Fibroblast of lung (primary cell): ENCODE results near the gene GAPVD1. TPM values are rescaled to one million over a fixed set of nuclear protein-coding genes. Genes with fewer than 3 reads are reported as not detected.
A peak's percentile ranks its signal among the peaks of the same experiment; 100 is the strongest.
"Not testable (repeated sequence)": the region's sequence is repeated elsewhere in the genome, so short reads cannot be mapped to it uniquely, and the experiment has no call there.

Source experiments
- DNase-seq, 2 donors: peaks; one replicate each; pipeline versions ENCODE4 v3.0.0 to v3.0.0-alpha.2; 2010; ENCODE audit warnings: low read depth in 2 of 2
- H2AFZ ChIP-seq: 2 replicates; pipeline ENCODE4 v1.5.1; 2012; ENCODE audit warnings: low read length, control low read depth, inconsistent platforms
- H3K27ac ChIP-seq: 2 replicates; pipeline ENCODE4 v1.5.1; 2011; ENCODE audit warnings: low read length, control low read depth; ENCODE audit not compliant: insufficient read depth
- H3K27me3 ChIP-seq: 2 replicates; pipeline ENCODE4 v1.5.1; 2011; ENCODE audit warnings: mild to moderate bottlenecking, low read length; ENCODE audit not compliant: control insufficient read depth, insufficient read depth
- H3K36me3 ChIP-seq: 2 replicates; pipeline ENCODE4 v1.5.1; 2011; ENCODE audit warnings: low read length; ENCODE audit not compliant: control insufficient read depth, insufficient read depth
- H3K4me1 ChIP-seq: 2 replicates; pipeline ENCODE4 v1.5.1; 2011; ENCODE audit warnings: low read length; ENCODE audit not compliant: control insufficient read depth, insufficient read depth; ENCODE audit errors: extremely low read depth
- H3K4me2 ChIP-seq: 2 replicates; pipeline ENCODE4 v1.5.1; 2011; ENCODE audit warnings: low read length, control low read depth; ENCODE audit not compliant: insufficient read depth; ENCODE audit errors: extremely low read depth
- H3K4me3 ChIP-seq, 4 experiments: fragments of 200-600 bp in 1 of 4; sonication (generic) in 1 of 4; replicated peaks in 1 of 4; 2 replicates each; pipeline ENCODE4 v1.5.1; 2011 to 2016; ENCODE audit warnings: low read length in 4 of 4, low read depth in 3 of 4, mild to moderate bottlenecking in 3 of 4, control low read depth in 2 of 4, inconsistent platforms in 1 of 4, mixed read lengths in 1 of 4; ENCODE audit not compliant: insufficient read depth in 1 of 4; ENCODE audit errors: control extremely low read depth in 1 of 4
- H3K79me2 ChIP-seq: 2 replicates; pipeline ENCODE4 v1.5.1; 2012; ENCODE audit warnings: mild to moderate bottlenecking, low read length, inconsistent platforms; ENCODE audit not compliant: control insufficient read depth, insufficient read depth
- H3K9ac ChIP-seq: 2 replicates; pipeline ENCODE4 v1.5.1; 2011; ENCODE audit warnings: mild to moderate bottlenecking, low read length, control low read depth; ENCODE audit not compliant: insufficient read depth
- H3K9me3 ChIP-seq: 2 replicates; pipeline ENCODE4 v1.5.1; 2012; ENCODE audit warnings: low read depth, low read length; ENCODE audit not compliant: control insufficient read depth, insufficient read depth
- H4K20me1 ChIP-seq: 2 replicates; pipeline ENCODE4 v1.5.1; 2011; ENCODE audit warnings: low read length; ENCODE audit not compliant: control insufficient read depth, insufficient read depth; ENCODE audit errors: extremely low read depth
- EZH2 ChIP-seq: IDR thresholded peaks from 2 replicates; pipeline ENCODE4 v1.5.1; 2012; ENCODE audit warnings: low read length, control low read depth, mild to moderate bottlenecking; ENCODE audit errors: missing control alignments
- polyA plus RNA-seq, 2 donors: library from polyadenylated mRNA; depleted of rRNA in 1 of 2; stranded (reverse) in 1 of 2; unstranded in 1 of 2; fragments of >200 nt; gene quantifications; 2 replicates each; pipeline ENCODE4 v1.2.1, GENCODE V29; 2011 to 2012; ENCODE audit warnings: missing spikeins in 1 of 2
- total RNA-seq: library from RNA; depleted of rRNA; stranded (reverse); fragments of >200 nt; gene quantifications from 2 replicates; pipeline ENCODE4 v1.2.1, GENCODE V29; 2014
- TF ChIP-seq, protein P1 (sequence below), 2 donors: IDR thresholded peaks in 1 of 2; conservative IDR thresholded peaks in 1 of 2; 1 replicate in 1 of 2; 2 replicates in 1 of 2; pipeline ENCODE4 v1.5.1; 2011 to 2012; ENCODE audit warnings: low read length in 2 of 2, control low read depth in 1 of 2, inconsistent platforms in 1 of 2, low read depth in 1 of 2, mild to moderate bottlenecking in 1 of 2

GAPVD1 gene
- total and polyA plus RNA-seq, 2 donors (not counting 1 experiment from before 2014, with no cell fraction given) = 23.0 to 72.3 TPM

DNA sequence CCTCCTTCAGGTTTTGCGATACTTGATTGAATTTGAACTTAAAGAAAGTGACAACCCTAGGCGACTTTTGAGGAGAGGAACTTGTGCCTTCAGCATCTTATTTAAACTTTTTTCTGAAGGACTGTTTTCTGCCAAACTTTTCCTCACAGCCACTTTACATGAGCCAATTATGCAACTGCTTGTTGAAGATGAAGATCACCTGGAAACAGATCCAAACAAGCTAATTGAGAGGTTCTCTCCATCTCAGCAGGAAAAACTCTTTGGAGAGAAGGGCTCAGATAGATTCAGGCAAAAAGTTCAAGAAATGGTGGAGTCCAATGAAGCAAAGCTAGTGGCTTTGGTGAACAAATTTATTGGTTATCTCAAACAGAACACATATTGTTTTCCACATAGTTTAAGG, 40.6 kb downstream of the GAPVD1 start:
- H3K27me3 ChIP-seq = no peaks in the 10 kb centered on the region
- TF ChIP-seq, protein P1, sequence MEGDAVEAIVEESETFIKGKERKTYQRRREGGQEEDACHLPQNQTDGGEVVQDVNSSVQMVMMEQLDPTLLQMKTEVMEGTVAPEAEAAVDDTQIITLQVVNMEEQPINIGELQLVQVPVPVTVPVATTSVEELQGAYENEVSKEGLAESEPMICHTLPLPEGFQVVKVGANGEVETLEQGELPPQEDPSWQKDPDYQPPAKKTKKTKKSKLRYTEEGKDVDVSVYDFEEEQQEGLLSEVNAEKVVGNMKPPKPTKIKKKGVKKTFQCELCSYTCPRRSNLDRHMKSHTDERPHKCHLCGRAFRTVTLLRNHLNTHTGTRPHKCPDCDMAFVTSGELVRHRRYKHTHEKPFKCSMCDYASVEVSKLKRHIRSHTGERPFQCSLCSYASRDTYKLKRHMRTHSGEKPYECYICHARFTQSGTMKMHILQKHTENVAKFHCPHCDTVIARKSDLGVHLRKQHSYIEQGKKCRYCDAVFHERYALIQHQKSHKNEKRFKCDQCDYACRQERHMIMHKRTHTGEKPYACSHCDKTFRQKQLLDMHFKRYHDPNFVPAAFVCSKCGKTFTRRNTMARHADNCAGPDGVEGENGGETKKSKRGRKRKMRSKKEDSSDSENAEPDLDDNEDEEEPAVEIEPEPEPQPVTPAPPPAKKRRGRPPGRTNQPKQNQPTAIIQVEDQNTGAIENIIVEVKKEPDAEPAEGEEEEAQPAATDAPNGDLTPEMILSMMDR (conservative IDR thresholded peaks at IDR 0.05 in 1 of 2, IDR thresholded peaks at IDR 0.05 in 1 of 2; ENCODE audit: low read depth in 1 of 2, low read length in 2 of 2) = no peak
- no peak for TF ChIP-seq EZH2
- H3K36me3 ChIP-seq = peaks cover 2% of the 10 kb centered on the region

DNA sequence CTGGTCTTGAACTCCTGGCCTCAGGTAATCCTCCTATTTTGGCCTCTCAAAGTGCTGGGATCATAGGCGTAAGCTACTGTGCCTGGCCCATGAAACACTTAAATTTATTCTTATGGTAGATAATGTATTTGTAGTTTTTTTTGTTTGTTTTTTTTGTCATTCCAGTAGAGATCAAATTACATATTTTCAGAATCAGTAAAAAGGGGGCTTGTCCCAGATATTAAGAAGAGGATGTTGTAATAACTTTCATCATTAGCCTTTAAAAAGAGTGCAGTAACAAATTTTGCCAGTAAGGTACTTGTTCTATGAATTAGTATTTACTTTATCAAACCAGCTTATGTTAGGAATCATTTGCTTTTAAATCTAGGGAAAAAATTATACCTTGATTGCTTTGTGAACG, 42.6 kb downstream of the GAPVD1 start:
- Histone ChIP-seq H4K20me1 (no peaks in the 10 kb centered on the region), H3K4me2 (no peak overlapping the region), H3K4me3 (no peak overlapping the region), H3K27me3 (no peaks in the 10 kb centered on the region), H3K9ac (no peak overlapping the region), H2AFZ (no peak overlapping the region), H3K27ac (no peak overlapping the region), H3K36me3 (peaks cover 2% of the 10 kb centered on the region), H3K9me3 (no peaks in the 10 kb centered on the region), H3K4me1 (no peaks in the 10 kb centered on the region), H3K79me2 (no peaks in the 10 kb centered on the region)
- no peak for TF ChIP-seq EZH2
- TF ChIP-seq, protein P1 (conservative IDR thresholded peaks at IDR 0.05 in 1 of 2, IDR thresholded peaks at IDR 0.05 in 1 of 2; ENCODE audit: low read depth in 1 of 2, low read length in 2 of 2) = no peak
- DNase-seq = peak in 1 of 2 donors; percentile 27

More for the DNA sequence above, 40.6 kb downstream of the GAPVD1 start:
- no peak for DNase-seq
- no peaks in the 10 kb centered on the region for H3K4me1 ChIP-seq
- no peak overlapping the region for H3K4me3 ChIP-seq
- H3K27ac ChIP-seq = no peak overlapping the region
- no peaks in the 10 kb centered on the region for H3K9me3 ChIP-seq
- no peaks in the 10 kb centered on the region for H3K79me2 ChIP-seq
- H3K4me2 ChIP-seq = no peak overlapping the region
- H4K20me1 ChIP-seq = no peaks in the 10 kb centered on the region
- H3K9ac ChIP-seq = no peak overlapping the region
- no peak overlapping the region for H2AFZ ChIP-seq

DNA sequence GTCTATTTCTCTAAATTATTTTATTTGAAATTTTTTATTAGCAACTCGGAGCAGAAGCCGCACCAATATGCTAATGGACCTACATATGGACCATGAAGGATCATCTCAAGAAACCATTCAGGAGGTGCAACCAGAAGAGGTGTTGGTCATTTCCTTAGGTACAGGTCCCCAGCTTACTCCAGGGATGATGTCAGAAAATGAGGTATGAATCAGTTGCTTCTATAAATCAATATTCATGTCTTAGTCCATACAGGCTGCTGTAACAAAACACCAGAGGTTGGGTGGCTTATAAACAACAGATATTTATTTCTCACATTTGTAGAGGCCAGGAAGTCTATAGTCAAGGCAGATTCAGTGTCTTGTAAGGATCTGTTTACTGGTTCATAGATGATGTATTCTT, 50.8 kb downstream of the GAPVD1 start:
- Histone ChIP-seq H3K36me3 (peaks cover 3% of the 10 kb centered on the region), H2AFZ (no peak overlapping the region), H3K4me1 (no peaks in the 10 kb centered on the region), H3K9ac (no peak overlapping the region), H3K9me3 (no peaks in the 10 kb centered on the region), H4K20me1 (no peaks in the 10 kb centered on the region), H3K27me3 (no peaks in the 10 kb centered on the region), H3K4me3 (no peak overlapping the region), H3K79me2 (no peaks in the 10 kb centered on the region), H3K27ac (no peak overlapping the region), H3K4me2 (no peak overlapping the region)
- TF ChIP-seq, protein P1 (conservative IDR thresholded peaks at IDR 0.05 in 1 of 2, IDR thresholded peaks at IDR 0.05 in 1 of 2; ENCODE audit: low read depth in 1 of 2, low read length in 2 of 2) = no peak
- no peak for TF ChIP-seq EZH2
- DNase-seq = no peak

DNA sequence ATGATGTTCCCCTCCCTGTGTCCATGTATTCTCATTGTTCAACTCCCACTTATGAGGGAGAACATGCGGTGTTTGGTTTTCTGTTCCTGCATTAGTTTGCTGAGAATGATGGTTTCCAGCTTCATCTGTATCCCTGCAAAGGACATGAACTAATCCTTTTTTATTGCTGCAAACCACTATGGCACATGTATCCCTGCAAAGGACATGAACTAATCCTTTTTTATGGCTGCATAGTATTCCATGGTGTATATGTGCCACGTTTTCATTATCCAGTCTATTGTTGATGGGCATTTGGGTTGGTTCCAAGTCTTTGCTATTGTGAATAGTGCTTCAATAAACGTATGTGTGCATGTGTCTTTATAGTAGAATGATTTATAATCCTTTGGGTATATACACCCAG, 54.7 kb downstream of the GAPVD1 start:
- DNase-seq, H4K20me1 ChIP-seq, H3K27ac ChIP-seq, H3K79me2 ChIP-seq, H3K4me2 ChIP-seq, H3K9ac ChIP-seq, H3K36me3 ChIP-seq, H3K27me3 ChIP-seq, H3K4me1 ChIP-seq, H3K9me3 ChIP-seq, H3K4me3 ChIP-seq, H2AFZ ChIP-seq: not testable (repeated sequence)
